Left renal cortex interstitium (tissue), 4 donors: ENCODE measurements around the gene VPS50. TPM values are rescaled to one million over a fixed set of nuclear protein-coding genes. Genes with fewer than 3 reads are reported as not detected.
"Not testable (repeated sequence)": the region's sequence is repeated elsewhere in the genome, so short reads cannot be mapped to it uniquely, and the experiment has no call there.

Source experiments
- DNase-seq, 4 donors: peaks; one replicate each; pipeline ENCODE4 v3.0.0-alpha.2; 2013; ENCODE audit warnings: low read depth in 4 of 4, low spot score in 2 of 4, missing footprints in 1 of 4
- polyA plus RNA-seq, 4 donors: library from polyadenylated mRNA; unstranded; fragments of 120-200 nt; gene quantifications; one replicate each; pipeline ENCODE4 v1.2.1, GENCODE V29; 2013; ENCODE audit not compliant: insufficient read length in 4 of 4

VPS50 gene
- polyA plus RNA-seq, 4 donors: 30.4 to 34.9 (median 32.5) TPM

- no peak for DNase-seq
Measured at GRCh38 chr7:93320887-93321286, 88.7 kb downstream of the VPS50 start.

DNA sequence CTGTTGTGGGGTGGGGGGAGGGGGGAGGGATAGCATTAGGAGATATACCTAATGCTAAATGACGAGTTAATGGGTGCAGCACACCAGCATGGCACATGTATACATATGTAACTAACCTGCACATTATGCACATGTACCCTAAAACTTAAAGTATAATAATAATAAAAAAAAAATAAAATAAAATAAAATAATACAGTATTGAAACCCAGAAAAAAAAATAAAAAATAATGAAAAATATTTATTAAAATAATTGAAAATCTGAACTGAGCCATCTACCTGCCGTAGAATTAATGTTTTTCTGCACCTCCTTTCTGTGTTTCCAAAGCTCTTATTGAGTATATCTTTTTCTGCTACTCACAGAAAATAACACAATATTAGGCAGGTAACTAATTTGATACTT is 94.1 kb downstream of the VPS50 start:
- not testable (repeated sequence) for DNase-seq

GRCh38 chr7:93327006-93327633 is 95.0 kb downstream of the VPS50 start:
- DNase-seq: no peak

GRCh38 chr7:93331706-93332105 is 99.5 kb downstream of the VPS50 start:
- DNase-seq: no peak

DNA sequence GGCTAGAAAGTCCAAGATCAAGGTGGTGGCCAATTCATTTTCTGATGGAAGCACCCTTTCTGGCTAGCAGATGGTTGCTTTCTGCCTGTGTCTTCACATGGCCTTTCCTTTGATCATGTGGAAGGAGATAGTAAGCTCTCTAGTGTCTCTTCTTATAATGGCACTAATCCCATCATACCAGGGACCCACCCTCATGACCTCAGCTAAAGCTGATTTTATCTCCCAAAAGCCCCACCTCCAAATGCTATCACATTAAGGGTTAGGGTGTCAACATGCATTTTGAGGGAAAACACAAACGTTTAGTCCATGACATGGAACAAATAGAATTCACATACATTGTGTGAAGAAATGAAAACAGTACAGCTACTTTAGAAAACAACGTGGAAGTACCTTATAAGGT is 100.0 kb downstream of the VPS50 start:
- DNase-seq: no peak

- no peak for DNase-seq
Measured at GRCh38 chr7:93337052-93337451, 104.9 kb downstream of the VPS50 start.

- DNase-seq: not testable (repeated sequence)
Measured at GRCh38 chr7:93342178-93342577, 110.0 kb downstream of the VPS50 start.

- DNase-seq: no peak
Measured at GRCh38 chr7:93350338-93350737, 118.2 kb downstream of the VPS50 start.

DNA sequence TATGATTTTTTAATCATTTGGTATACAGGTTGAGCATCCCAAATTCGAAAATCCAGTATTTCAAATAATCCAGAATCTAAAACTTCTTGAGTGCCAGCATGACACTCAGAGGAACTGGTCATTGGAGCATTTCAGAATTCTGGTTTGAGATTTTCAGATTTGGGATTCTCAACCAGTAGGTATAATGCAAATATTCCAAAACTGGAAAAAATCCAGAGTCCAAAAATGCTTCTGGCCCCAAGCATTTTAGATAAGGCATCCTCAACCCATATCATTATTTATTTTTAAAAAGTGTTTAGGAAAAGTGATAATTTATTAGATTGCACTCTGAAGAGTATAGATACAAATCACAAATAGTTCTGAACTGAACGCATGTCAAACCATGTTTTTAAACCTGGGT is 120.7 kb downstream of the VPS50 start:
- no peak for DNase-seq

GRCh38 chr7:93354815-93355214 is 122.6 kb downstream of the VPS50 start:
- DNase-seq: no peak

GRCh38 chr7:93359520-93360198 is 127.5 kb downstream of the VPS50 start:
- DNase-seq: no peak

- no peak for DNase-seq
Measured at GRCh38 chr7:93361853-93362252, 129.7 kb downstream of the VPS50 start.

GRCh38 chr7:93364806-93365205 is 132.6 kb downstream of the VPS50 start:
- no peak for DNase-seq

DNA sequence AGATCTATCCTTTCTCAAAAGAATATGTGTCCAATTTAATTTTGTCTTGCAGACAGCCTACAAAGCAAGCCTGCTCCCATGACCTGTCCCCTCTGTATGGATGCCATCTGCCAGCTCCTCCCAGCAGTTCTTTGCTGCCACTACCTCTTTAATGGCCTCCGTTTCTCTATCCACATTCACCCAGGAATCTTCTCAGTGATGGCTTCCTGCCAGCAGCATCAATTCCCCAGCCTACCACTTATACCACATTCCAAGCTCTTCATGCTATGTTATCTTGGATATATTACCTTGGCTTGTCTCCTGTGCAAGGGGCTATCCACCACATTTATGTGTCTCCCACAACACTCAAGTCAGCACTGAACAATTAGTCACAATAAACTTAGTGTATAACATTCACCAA is 133.2 kb downstream of the VPS50 start:
- DNase-seq: no peak

DNA sequence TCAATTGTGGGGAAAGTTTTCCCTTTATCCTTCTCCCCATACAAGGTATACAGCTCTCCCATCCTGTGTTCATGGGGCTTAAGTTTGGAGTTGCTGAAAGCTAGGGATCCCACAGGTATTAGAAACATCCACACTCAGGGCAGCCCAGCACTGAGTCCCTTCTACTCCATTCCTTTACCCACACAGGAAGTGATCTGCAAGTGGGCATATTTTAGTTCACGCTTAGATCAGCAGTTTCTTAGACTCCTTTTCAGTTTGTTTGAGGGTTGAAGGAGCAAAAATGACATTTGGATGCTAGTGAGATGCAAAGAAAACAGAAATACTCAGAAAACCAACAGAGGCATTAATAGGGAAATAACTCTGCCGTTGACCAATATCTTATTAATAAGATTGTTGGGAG is 134.7 kb downstream of the VPS50 start:
- DNase-seq: no peak

DNA sequence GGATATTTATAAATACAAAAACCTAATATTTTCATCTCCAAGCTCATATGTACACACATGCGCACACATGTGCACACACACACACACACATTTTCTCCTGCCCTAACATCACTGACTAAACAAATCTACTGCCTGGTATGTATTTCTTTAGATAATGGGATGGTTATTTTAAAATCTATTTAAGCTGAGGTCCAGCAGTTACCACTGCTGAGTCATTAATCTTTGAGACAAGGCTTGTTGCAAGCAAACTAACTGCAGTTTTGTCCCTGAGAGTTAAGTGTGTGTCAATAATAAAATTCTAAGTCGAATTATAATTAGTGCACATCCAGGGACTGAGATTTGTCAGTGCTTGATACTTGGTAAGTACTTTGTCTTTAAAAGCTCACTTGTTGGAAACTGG is 135.1 kb downstream of the VPS50 start:
- no peak for DNase-seq

DNA sequence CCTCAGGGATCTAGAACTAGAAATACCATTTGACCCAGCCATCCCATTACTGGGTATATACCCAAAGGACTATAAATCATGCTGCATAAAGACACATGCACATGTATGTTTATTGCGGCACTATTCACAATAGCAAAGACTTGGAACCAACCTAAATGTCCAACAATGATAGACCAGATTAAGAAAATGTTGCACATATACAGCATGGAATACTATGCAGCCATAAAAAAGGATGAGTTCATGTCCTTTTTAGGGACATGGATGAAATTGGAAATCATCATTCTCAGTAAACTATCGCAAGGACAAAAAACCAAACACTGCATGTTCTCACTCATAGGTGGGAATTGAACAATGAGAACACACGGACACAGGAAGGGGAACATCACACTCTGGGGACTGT is 138.8 kb downstream of the VPS50 start:
- DNase-seq: not testable (repeated sequence)

- DNase-seq: no peak
Measured at GRCh38 chr7:93373537-93373936, 141.4 kb downstream of the VPS50 start.

DNA sequence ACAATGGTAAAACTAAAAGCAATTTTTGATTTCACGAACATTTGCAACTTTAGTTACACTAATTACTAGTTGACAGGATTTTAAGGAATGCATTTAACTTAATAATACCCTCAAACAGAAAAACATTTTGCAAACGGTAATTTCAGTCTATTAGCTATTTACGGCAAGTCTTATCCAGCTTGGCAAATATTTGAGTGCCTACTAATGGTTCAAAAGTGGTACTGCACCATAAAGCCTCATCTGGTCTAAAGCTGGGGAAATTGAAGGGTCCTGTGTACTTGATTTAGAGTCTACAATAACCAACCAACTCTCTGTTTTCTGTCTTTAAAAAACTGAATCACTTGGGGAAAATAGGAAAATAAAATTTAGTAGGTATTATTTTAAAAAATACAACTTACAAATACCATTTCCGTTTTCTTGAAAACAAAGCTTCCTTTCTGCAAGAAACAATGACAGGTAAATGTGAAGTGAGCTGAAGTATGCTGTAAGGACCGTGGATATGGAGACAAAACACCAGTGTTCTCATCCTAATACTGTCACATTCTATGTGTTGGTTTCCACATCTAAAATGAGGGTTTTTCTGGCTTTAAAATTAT is 142.3 kb downstream of the VPS50 start:
- DNase-seq: no peak

GRCh38 chr7:93375603-93376002 is 143.4 kb downstream of the VPS50 start:
- no peak for DNase-seq

GRCh38 chr7:93378131-93378760 is 146.1 kb downstream of the VPS50 start:
- DNase-seq: no peak

- no peak for DNase-seq
Measured at GRCh38 chr7:93382362-93382761, 150.2 kb downstream of the VPS50 start.
